Middle frontal gyrus (tissue), 1 donor: ENCODE data around the gene ULK2.
A peak's percentile ranks its signal among the peaks of the same experiment; 100 is the strongest.

ENCODE experiments used
- DNase-seq: peaks from one replicate; pipeline ENCODE4 v3.0.0-alpha.2; 2015; ENCODE audit warnings: low spot score; ENCODE audit errors: extremely low spot score

Gene ULK2

GRCh38 chr17:19747829-19748806 lies 119.6 kb downstream of the ULK2 start, which contains the start of gene ALDH3A1:
TSS of gene ALDH3A1 (minus strand) at chr17:19748298. CDS start at chr17:19745129, 3,169 bp downstream.
- DNase-seq, result no peak

- no peak for DNase-seq
Observed at GRCh38 chr17:19747159-19747719, 120.5 kb downstream of the ULK2 start.

DNA sequence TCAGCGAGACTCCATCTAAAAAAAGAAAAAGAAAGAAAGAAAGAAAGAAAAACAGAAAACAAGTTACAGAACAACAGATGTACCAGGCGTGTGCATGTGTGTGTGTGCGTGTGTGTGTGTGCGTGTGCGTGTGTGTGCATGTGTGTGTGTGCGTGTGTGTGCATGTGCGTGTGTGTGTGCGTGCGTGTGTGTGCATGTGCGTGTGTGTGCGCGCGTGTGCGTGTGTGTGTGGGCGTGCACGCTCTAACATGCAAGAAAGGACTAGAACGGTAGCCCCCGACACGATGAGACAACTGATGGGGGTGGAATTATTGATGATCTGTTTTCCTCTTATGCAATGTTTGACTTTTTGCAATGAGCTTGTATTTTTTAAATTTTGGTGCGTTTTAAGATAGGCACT lies 121.2 kb downstream of the ULK2 start:
- no peak for DNase-seq

- DNase-seq, result peak; percentile 66
Observed at GRCh38 chr17:19744922-19745757, 122.6 kb downstream of the ULK2 start.

GRCh38 chr17:19744492-19744891 lies 123.2 kb downstream of the ULK2 start:
- no peak for DNase-seq

DNA sequence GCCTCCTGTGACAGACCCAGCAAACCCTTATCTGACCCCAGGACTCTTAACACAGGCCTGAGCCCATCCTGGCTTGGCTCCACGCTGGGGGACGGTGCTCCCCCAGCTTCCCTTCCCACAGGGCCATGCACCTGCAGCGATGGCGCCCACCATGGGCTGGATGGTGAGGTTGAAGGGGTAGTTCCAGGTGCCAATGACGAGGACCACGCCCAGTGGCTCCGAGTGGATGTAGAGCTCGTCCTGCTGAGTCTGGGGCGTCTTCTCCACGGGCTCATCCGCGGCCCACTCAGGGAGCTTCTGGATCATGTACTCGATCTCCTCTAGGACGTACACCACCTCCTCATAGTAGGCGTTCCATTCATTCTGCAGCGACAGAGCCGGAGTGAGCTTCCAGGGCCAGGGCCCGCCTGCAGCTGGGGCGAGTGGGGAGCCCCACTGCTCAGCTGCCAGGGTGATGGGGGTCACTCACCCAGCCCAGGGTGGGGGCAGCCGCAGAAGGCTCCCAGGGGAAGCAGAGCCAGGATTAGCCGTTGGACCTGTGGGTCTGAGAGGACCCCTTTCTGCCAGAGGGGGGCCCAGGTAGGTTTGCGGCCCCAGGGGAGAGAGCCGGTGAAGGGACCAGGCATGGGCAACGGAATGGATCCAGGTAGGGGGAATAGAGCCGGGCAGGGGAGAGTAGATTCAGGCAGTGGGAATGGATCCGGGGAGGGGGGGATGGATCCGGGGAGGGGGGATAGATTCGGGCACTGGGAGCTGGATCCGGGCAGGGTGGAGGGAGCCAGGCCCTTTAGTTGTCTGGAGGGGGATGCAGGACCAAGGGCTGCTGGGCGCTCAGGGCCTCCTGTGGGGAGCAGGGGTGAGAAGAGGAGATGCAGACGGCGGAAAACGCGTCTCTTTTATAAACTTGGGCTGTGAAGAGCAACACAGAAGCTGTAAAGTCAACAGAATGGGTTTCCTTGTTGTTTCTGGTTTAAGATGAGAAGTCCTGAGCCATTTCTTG lies 124.3 kb downstream of the ULK2 start:
- DNase-seq, result no peak

- no peak for DNase-seq
Observed at GRCh38 chr17:19742495-19742894, 125.2 kb downstream of the ULK2 start.

DNA sequence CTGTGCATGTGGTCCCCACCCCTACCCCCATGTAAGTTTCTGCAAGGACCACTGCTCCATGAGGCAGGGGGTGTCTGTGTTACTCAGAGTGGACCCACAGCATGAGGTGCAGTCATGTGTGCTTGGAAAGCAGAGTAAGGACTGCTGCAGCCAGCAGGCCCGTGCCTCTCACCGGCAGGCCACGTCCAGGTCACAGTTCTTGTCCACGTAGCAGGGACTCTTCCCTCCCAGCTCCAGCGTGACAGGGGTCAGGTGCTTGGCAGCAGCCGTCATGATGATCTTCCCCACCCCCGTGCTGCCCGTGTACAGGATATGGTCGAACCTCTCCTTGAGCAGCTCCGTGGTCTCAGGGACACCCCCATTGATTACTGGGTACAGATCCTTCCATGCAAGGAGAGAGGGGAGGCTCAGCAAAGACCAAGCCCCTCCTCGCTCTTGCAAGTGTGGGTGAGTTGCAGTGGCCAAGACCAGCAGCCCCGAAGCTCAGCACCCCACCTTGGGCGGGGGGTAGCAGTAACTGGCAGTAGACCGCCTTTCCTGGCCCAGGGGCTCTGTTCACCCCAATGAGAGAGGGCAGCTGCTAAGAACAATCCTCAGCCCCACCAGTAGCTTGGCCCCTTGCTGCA lies 125.8 kb downstream of the ULK2 start:
- no peak for DNase-seq

- DNase-seq, result no peak
Observed at GRCh38 chr17:19740933-19741332, 126.8 kb downstream of the ULK2 start.

- DNase-seq, result no peak
Observed at GRCh38 chr17:19739241-19740201, 128.2 kb downstream of the ULK2 start.

- DNase-seq, result no peak
Observed at GRCh38 chr17:19738757-19739156, 129.0 kb downstream of the ULK2 start.

- DNase-seq, result no peak
Observed at GRCh38 chr17:19738073-19738449, 129.7 kb downstream of the ULK2 start.

GRCh38 chr17:19737305-19738072 lies 130.2 kb downstream of the ULK2 start:
- DNase-seq, result no peak

GRCh38 chr17:19736071-19736470 lies 131.7 kb downstream of the ULK2 start:
- no peak for DNase-seq

- no peak for DNase-seq
Observed at GRCh38 chr17:19733953-19734526, 133.7 kb downstream of the ULK2 start.

DNA sequence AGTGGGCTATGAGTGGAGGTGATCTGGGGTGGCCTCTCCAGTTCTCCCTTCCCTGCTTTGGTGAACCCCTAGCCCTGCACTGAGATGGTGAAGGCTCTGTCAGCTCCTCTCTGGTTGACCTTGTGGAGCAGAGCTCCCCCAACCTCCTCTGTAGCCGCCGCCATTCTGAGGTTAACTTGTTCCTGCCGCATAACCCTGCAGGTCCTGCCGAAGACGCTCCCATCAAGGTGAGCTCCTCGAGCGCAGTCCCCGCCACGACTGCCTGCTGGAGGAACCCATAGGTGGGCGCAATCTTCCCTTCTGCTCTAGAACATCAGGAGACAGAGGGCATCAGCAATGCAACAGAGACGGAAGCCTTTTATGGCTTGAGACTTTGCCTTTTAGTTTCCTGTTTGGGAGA lies 136.1 kb downstream of the ULK2 start:
- no peak for DNase-seq

- no peak for DNase-seq
Observed at GRCh38 chr17:19730843-19731242, 136.9 kb downstream of the ULK2 start.

DNA sequence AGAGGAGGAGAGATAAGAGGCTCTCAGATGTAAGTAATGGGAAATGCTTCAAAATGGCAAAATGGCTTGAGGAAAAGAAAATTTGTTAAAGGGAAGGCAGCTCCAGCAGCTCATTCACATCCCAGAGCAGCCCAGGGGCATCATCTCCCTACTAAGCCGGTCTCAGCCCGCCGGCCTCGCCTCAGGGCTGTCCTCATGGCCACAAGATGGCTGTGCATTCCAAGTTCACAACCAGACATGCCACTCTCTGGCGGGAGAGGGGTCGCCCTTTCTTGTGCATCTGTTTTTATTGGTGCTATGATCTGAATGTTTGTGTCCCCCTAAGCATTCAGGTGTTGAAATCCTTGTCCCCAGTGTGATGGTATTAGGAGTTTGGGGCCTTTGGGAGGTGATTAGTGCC lies 137.8 kb downstream of the ULK2 start:
- DNase-seq, result no peak
